Endothelial cell of umbilical vein (primary cell): ENCODE results near the gene ANGPT4. TPM values are rescaled to one million over a fixed set of nuclear protein-coding genes. Genes with fewer than 3 reads are reported as not detected.

Experiments
- BruUV-seq: library from RNA; stranded (reverse); fragments of 400-500 nt; replicated peaks from 2 replicates; lab custom pipeline; 2021; lab: Mats Ljungman, UMichigan
- CTCF ChIA-PET: fragments of 300-600, 350-600 bp; sonication (Branson Sonifier 250); formaldehyde crosslinking; loops from one replicate; lab custom pipeline; 2021; ENCODE audit warnings: antibody characterized with exemption, inconsistent platforms; lab: Charles Lee
- POLR2A ChIA-PET: fragments of 300-600, 350-600 bp; sonication (Branson Sonifier 250); formaldehyde crosslinking; loops from one replicate; lab custom pipeline; 2021; ENCODE audit warnings: antibody characterized with exemption, inconsistent platforms; lab: Charles Lee
- DNase-seq: peaks from one replicate; pipeline ENCODE4 v3.0.0-alpha.2; 2011; ENCODE audit warnings: low read depth, low spot score
- FAIRE-seq: peaks from 2 replicates; lab custom pipeline; 2011; peaks lifted over from hg19 to GRCh38; lab: Jason Lieb, UNC
- H2AFZ ChIP-seq: 2 replicates; pipeline ENCODE4 v1.6.0; 2012; ENCODE audit warnings: low read depth, low read length, control low read depth, inconsistent platforms
- H3K27ac ChIP-seq: 2 replicates; pipeline ENCODE4 v1.5.1; 2011; ENCODE audit warnings: low read depth, mild to moderate bottlenecking, control low read depth, low read length, moderate library complexity; ENCODE audit not compliant: insufficient read depth
- H3K27me3 ChIP-seq, 2 experiments: 2 replicates each; pipeline versions ENCODE4 v1.6.0 to v1.6.1; 2011; ENCODE audit warnings: low read length in 2 of 2, mixed read lengths in 1 of 2; ENCODE audit not compliant: control insufficient read depth in 2 of 2, insufficient read depth in 2 of 2
- H3K36me3 ChIP-seq, 2 experiments: 2 replicates in 1 of 2; 3 replicates in 1 of 2; pipeline ENCODE4 v1.5.1; 2011; ENCODE audit warnings: low read length in 2 of 2, mild to moderate bottlenecking in 1 of 2, moderate library complexity in 1 of 2; ENCODE audit not compliant: control insufficient read depth in 2 of 2, insufficient read depth in 2 of 2; ENCODE audit errors: extremely low read depth in 1 of 2
- H3K4me1 ChIP-seq: 3 replicates; pipeline ENCODE4 v1.5.1; 2011; ENCODE audit warnings: mild to moderate bottlenecking, low read length; ENCODE audit not compliant: control insufficient read depth, insufficient read depth; ENCODE audit errors: extremely low read depth
- H3K4me2 ChIP-seq: 2 replicates; pipeline ENCODE4 v1.6.1; 2011; ENCODE audit warnings: low read length, control low read depth, mixed read lengths; ENCODE audit not compliant: insufficient read depth
- H3K4me3 ChIP-seq, 3 experiments: fragments of 200-600 bp in 1 of 3; sonication (generic), shearing (Covaris generic) in 1 of 3; replicated peaks in 1 of 3; 2 replicates each; pipeline ENCODE4 v1.5.1; 2011 to 2016; ENCODE audit warnings: control low read depth in 3 of 3, low read length in 3 of 3, mild to moderate bottlenecking in 2 of 3, inconsistent platforms in 1 of 3, low read depth in 1 of 3, moderate library complexity in 1 of 3; ENCODE audit not compliant: insufficient read depth in 1 of 3
- H3K79me2 ChIP-seq: 2 replicates; pipeline ENCODE4 v1.6.0; 2012; ENCODE audit warnings: low read length, inconsistent platforms; ENCODE audit not compliant: control insufficient read depth, insufficient read depth
- H3K9ac ChIP-seq: replicated peaks from 2 replicates; pipeline ENCODE3; 2011; ENCODE audit warnings: low read length, control low read depth; ENCODE audit not compliant: insufficient read depth; ENCODE audit errors: extremely low read depth
- H3K9me1 ChIP-seq: replicated peaks from 3 replicates; pipeline ENCODE4 v1.6.0; 2011; ENCODE audit warnings: mild to moderate bottlenecking, low read length; ENCODE audit not compliant: control insufficient read depth, insufficient read depth; ENCODE audit errors: extremely low read depth
- H3K9me3 ChIP-seq: replicated peaks from 2 replicates; pipeline ENCODE4 v1.5.1; 2012; ENCODE audit warnings: low read length, inconsistent platforms; ENCODE audit not compliant: control insufficient read depth, insufficient read depth
- H4K20me1 ChIP-seq: replicated peaks from 2 replicates; pipeline ENCODE3; 2011; ENCODE audit warnings: mild to moderate bottlenecking, low read length; ENCODE audit not compliant: control insufficient read depth, insufficient read depth; ENCODE audit errors: extremely low read depth
- CTCF ChIP-seq, 2 donors: IDR thresholded peaks; 1 replicate in 1 of 2; 2 replicates in 1 of 2; pipeline ENCODE4 v1.5.1; 2011; ENCODE audit warnings: low read length in 2 of 2, mild to moderate bottlenecking in 2 of 2, moderate library complexity in 2 of 2, control low read depth in 1 of 2, inconsistent platforms in 1 of 2, low read depth in 1 of 2; ENCODE audit not compliant: insufficient read depth in 1 of 2; ENCODE audit errors: extremely low read depth in 1 of 2
- EZH2 ChIP-seq: IDR thresholded peaks from 2 replicates; pipeline ENCODE4 v1.6.1; 2012; ENCODE audit warnings: borderline replicate concordance, low read depth, mild to moderate bottlenecking, moderate library complexity, low read length, inconsistent platforms; ENCODE audit not compliant: severe bottlenecking
- FOS ChIP-seq: IDR thresholded peaks from 2 replicates; pipeline ENCODE4 v1.6.1; 2011; ENCODE audit warnings: mild to moderate bottlenecking, low read length, moderate library complexity, borderline replicate concordance; ENCODE audit not compliant: insufficient read depth
- GATA2 ChIP-seq: IDR thresholded peaks from 2 replicates; pipeline ENCODE4 v1.7.0; 2011; ENCODE audit warnings: low read depth, mild to moderate bottlenecking, moderate library complexity, mixed read lengths, low read length; ENCODE audit not compliant: insufficient read length, insufficient read depth
- JUN ChIP-seq: IDR thresholded peaks from 2 replicates; pipeline ENCODE4 v1.6.1; 2011; ENCODE audit warnings: borderline replicate concordance, low read depth; ENCODE audit not compliant: insufficient read length, insufficient read depth
- MAX ChIP-seq: IDR thresholded peaks from 2 replicates; pipeline ENCODE4 v1.6.1; 2011; ENCODE audit not compliant: insufficient read depth, insufficient read length
- MYC ChIP-seq: IDR thresholded peaks from one replicate; pipeline ENCODE4 v1.6.1; 2011; ENCODE audit warnings: mild to moderate bottlenecking, low read depth, low read length
- POLR2A ChIP-seq: IDR thresholded peaks from 2 replicates; pipeline ENCODE4 v1.6.1; 2012; ENCODE audit warnings: low read depth, mild to moderate bottlenecking, control low read depth, low read length
- POLR2AphosphoS5 ChIP-seq: IDR thresholded peaks from 2 replicates; pipeline ENCODE4 v1.6.1; 2012; ENCODE audit warnings: low read depth, mild to moderate bottlenecking, control low read depth, low read length, moderate library complexity; ENCODE audit not compliant: insufficient read depth
- dilution Hi-C: fragments of 300-500 bp; cut with MboI; formaldehyde crosslinking; loops from one replicate; pipeline ENCODE4 v1.15.0; 2019; ENCODE audit warnings: low sequenced_read_pairs; ENCODE audit not compliant: extremely low pct_ligation_motif_present
- intact Hi-C: fragments of 100-400 bp; cut with micrococcal nuclease; formaldehyde crosslinking; loops from one replicate; pipeline ENCODE4 v1.10.0; 2022
- polyA plus RNA-seq, 4 experiments: library from polyadenylated mRNA; depleted of rRNA in 3 of 4; stranded (reverse) in 3 of 4; unstranded in 1 of 4; fragments of >200 nt; gene quantifications; 2 replicates each; pipeline versions ENCODE4 v1.2.1 to v1.2.3, GENCODE V29; 2011 to 2012; ENCODE audit warnings: missing spikeins in 1 of 4
- total RNA-seq: library from RNA; stranded (reverse); gene quantifications from 2 replicates; pipeline ENCODE4 v1.2.3, GENCODE V29; 2021

The ANGPT4 gene
- total and polyA plus RNA-seq, 2 donors (not counting 3 experiments of a cell fraction or from before 2014, with no cell fraction given): not detected

GRCh38 chr20:848193-848592 lies 67.9 kb downstream of the ANGPT4 start:
- FAIRE-seq: no peak
- no TSS peak for BruUV-seq

More at GRCh38 chr20:848193-848592, 67.9 kb downstream of the ANGPT4 start:
- Histone ChIP-seq H3K4me3 (no peak overlapping the region), H3K9me3 (no peaks in the 10 kb centered on the region), H3K4me1 (peaks cover 39% of the 10 kb centered on the region), H3K27me3 (no peaks in the 10 kb centered on the region), H3K27ac (no peak overlapping the region), H3K36me3 (no peaks in the 10 kb centered on the region), H3K9me1 (no peaks in the 10 kb centered on the region), H3K9ac (no peak overlapping the region), H3K79me2 (peaks cover 28% of the 10 kb centered on the region), H3K4me2 (no peak overlapping the region), H2AFZ (no peak overlapping the region), H4K20me1 (no peaks in the 10 kb centered on the region)
- intact Hi-C loops (loop anchor here (5.0 kb wide), 1 partner anchor 34 kb away; no protein-coding TSS in a partner anchor), dilution Hi-C loops (no loop called here)
- TF ChIP-seq MAX (no peak), GATA2 (no peak), EZH2 (no peak), POLR2AphosphoS5 (no peak), POLR2A (no peak), FOS (no peak), MYC (no peak), JUN (no peak), CTCF (IDR thresholded peaks at IDR 0.05; ENCODE audit: extremely low read depth in 1 of 2, insufficient read depth in 1 of 2, low read depth in 1 of 2, low read length in 2 of 2) (no peak)
- no peak for DNase-seq
- CTCF ChIA-PET: interaction anchor here (1.4 kb wide), 1 partner anchor 23 kb away, joined by 3 read pairs; no protein-coding TSS in a partner anchor
- POLR2A ChIA-PET: no interaction called here
